HCT116 (cell line): ENCODE data around the gene DHDH. TPM values are rescaled to one million over a fixed set of nuclear protein-coding genes. Genes with fewer than 3 reads are reported as not detected.
A peak's percentile ranks its signal among the peaks of the same experiment; 100 is the strongest.

Source experiments
- ATAC-seq: fragments of 200-7000 bp; cut with Tn5 transposase; 2 replicates; pipeline ENCODE4 v1.9.1; 2020; ENCODE audit warnings: mild to moderate bottlenecking, moderate library complexity
- BruUV-seq: library from RNA; stranded (reverse); fragments of 400-500 nt; replicated peaks from 2 replicates; lab custom pipeline; 2021; lab: Mats Ljungman, UMichigan
- CTCF ChIA-PET: fragments of 300-600 bp; sonication (Branson Sonifier 250); formaldehyde crosslinking; loops from one replicate; lab custom pipeline; 2021; ENCODE audit warnings: antibody characterized with exemption; lab: Charles Lee
- POLR2A ChIA-PET: fragments of 300-600, 350-600 bp; sonication (Branson Sonifier 250); formaldehyde crosslinking; loops from one replicate; lab custom pipeline; 2021; ENCODE audit warnings: antibody characterized with exemption; lab: Charles Lee
- RAD21 ChIA-PET, 2 experiments: fragments of 300-600 bp; sonication (Branson Sonifier 250); formaldehyde crosslinking; loops; one replicate each; lab custom pipeline; 2023; ENCODE audit warnings: low total read pairs in 2 of 2; ENCODE audit not compliant: uncharacterized antibody in 2 of 2, unreplicated experiment in 2 of 2, low non-redundant PET in 1 of 2; lab: Charles Lee
- DNase-seq: peaks from one replicate; pipeline ENCODE4 v3.0.0-alpha.2; 2010; ENCODE audit warnings: low read depth, low spot score
- H2AFZ ChIP-seq: fragments of 200-600 bp; shearing (Covaris generic), sonication (generic); 2 replicates; pipeline ENCODE4 v1.6.1; 2017; ENCODE audit warnings: low read depth, mixed run types, mixed read lengths, antibody characterized with exemption, low read length; ENCODE audit not compliant: poor library complexity, severe bottlenecking
- H3K27ac ChIP-seq: 2 replicates; pipeline ENCODE4 v1.5.1; 2012; ENCODE audit warnings: low read depth, low read length
- H3K27me3 ChIP-seq: fragments of 200-600 bp; sonication (generic); 2 replicates; pipeline ENCODE4 v1.6.1; 2016; ENCODE audit warnings: mixed run types, low read length, mixed read lengths; ENCODE audit not compliant: insufficient read depth
- H3K36me3 ChIP-seq, 2 experiments: fragments of 200-500 bp in 1 of 2; fragments of 200-600 bp in 1 of 2; sonication (Bioruptor generic) in 1 of 2; sonication (generic) in 1 of 2; 2 replicates each; pipeline versions ENCODE4 v1.5.1 to v1.6.1; 2014 to 2016; ENCODE audit warnings: low read length in 2 of 2, inconsistent platforms in 1 of 2, mixed read lengths in 1 of 2, mixed run types in 1 of 2; ENCODE audit not compliant: insufficient read depth in 2 of 2, control insufficient read depth in 1 of 2
- H3K4me1 ChIP-seq, 2 experiments: fragments of 200-600 bp in 1 of 2; sonication (generic) in 1 of 2; 2 replicates each; pipeline versions ENCODE4 v1.5.1 to v1.6.1; 2012 to 2017; ENCODE audit warnings: low read length in 2 of 2, inconsistent platforms in 1 of 2, mild to moderate bottlenecking in 1 of 2, mixed read lengths in 1 of 2, mixed run types in 1 of 2, moderate library complexity in 1 of 2; ENCODE audit not compliant: insufficient read depth in 2 of 2, control insufficient read depth in 1 of 2
- H3K4me2 ChIP-seq: fragments of 200-600 bp; sonication (generic); 2 replicates; pipeline ENCODE4 v1.6.1; 2017; ENCODE audit warnings: mixed run types, low read length, mixed read lengths
- H3K4me3 ChIP-seq, 2 experiments: fragments of 200-600 bp in 1 of 2; sonication (generic) in 1 of 2; replicated peaks in 1 of 2; 2 replicates each; pipeline ENCODE4 v1.5.1; 2011 to 2016; ENCODE audit warnings: low read length in 2 of 2, control low read depth in 1 of 2, low read depth in 1 of 2, mild to moderate bottlenecking in 1 of 2, mixed read lengths in 1 of 2, mixed run types in 1 of 2
- H3K79me2 ChIP-seq: fragments of 200-600 bp; sonication (generic); 2 replicates; pipeline ENCODE4 v1.6.1; 2017; ENCODE audit warnings: mild to moderate bottlenecking, mixed run types, low read length, moderate library complexity, mixed read lengths; ENCODE audit not compliant: insufficient read depth
- H3K9ac ChIP-seq: fragments of 200-600 bp; sonication (generic); 2 replicates; pipeline ENCODE4 v1.6.1; 2016; ENCODE audit warnings: low read length, mixed read lengths
- H3K9me2 ChIP-seq: fragments of 200-600 bp; sonication (generic), shearing (Covaris generic); 2 replicates; pipeline ENCODE4 v1.6.1; 2017; ENCODE audit warnings: mixed run types, mild to moderate bottlenecking, moderate library complexity; ENCODE audit not compliant: insufficient read depth
- H3K9me3 ChIP-seq, 2 experiments: fragments of 200-500 bp in 1 of 2; fragments of 200-600 bp in 1 of 2; sonication (Bioruptor generic) in 1 of 2; sonication (generic) in 1 of 2; 2 replicates each; pipeline ENCODE4 v1.6.1; 2014 to 2017; ENCODE audit warnings: low read length in 2 of 2, mixed read lengths in 2 of 2, inconsistent platforms in 1 of 2, low read depth in 1 of 2, mild to moderate bottlenecking in 1 of 2, mixed run types in 1 of 2, moderate library complexity in 1 of 2; ENCODE audit not compliant: control insufficient read depth in 1 of 2, insufficient read depth in 1 of 2
- H4K20me1 ChIP-seq: fragments of 200-600 bp; sonication (generic), shearing (Covaris generic); 2 replicates; pipeline ENCODE4 v1.6.1; 2017; ENCODE audit warnings: mixed run types, mild to moderate bottlenecking, moderate library complexity; ENCODE audit not compliant: insufficient read depth
- ATF3 ChIP-seq: IDR thresholded peaks from 2 replicates; pipeline ENCODE4 v1.6.1; 2012
- CBX3 ChIP-seq: IDR thresholded peaks from 2 replicates; pipeline ENCODE4 v1.6.1; 2012; ENCODE audit warnings: low read depth
- CTCF ChIP-seq, 3 experiments: fragments of 200-600 bp in 1 of 3; sonication (generic) in 1 of 3; IDR thresholded peaks in 2 of 3; conservative IDR thresholded peaks in 1 of 3; 2 replicates each; pipeline ENCODE4 v1.5.1; 2012 to 2017; ENCODE audit warnings: low read depth in 2 of 3, low read length in 2 of 3, antibody characterized with exemption in 1 of 3, borderline replicate concordance in 1 of 3, control low read depth in 1 of 3, mild to moderate bottlenecking in 1 of 3, mixed read lengths in 1 of 3, mixed run types in 1 of 3, moderate library complexity in 1 of 3; ENCODE audit not compliant: insufficient read depth in 1 of 3
- EGR1 ChIP-seq: IDR thresholded peaks from 2 replicates; pipeline ENCODE4 v1.6.1; 2012; ENCODE audit warnings: low read depth
- ELF1 ChIP-seq: IDR thresholded peaks from 2 replicates; pipeline ENCODE4 v1.6.1; 2012; ENCODE audit warnings: low read depth, borderline replicate concordance
- EZH2 ChIP-seq: fragments of 200-600 bp; sonication (generic); IDR thresholded peaks from 2 replicates; pipeline ENCODE4 v1.6.1; 2017; ENCODE audit warnings: antibody characterized with exemption, mixed run types
- MAX ChIP-seq: IDR thresholded peaks from 2 replicates; pipeline ENCODE4 v1.6.1; 2012
- POLR2A ChIP-seq: IDR thresholded peaks from 2 replicates; pipeline ENCODE4 v1.7.0; 2011; ENCODE audit warnings: borderline replicate concordance; ENCODE audit not compliant: insufficient read depth, insufficient read length; ENCODE audit errors: extremely low read depth
- POLR2AphosphoS5 ChIP-seq: IDR thresholded peaks from 2 replicates; pipeline ENCODE4 v1.6.1; 2011; ENCODE audit warnings: mild to moderate bottlenecking, low read depth, low read length, moderate library complexity
- REST ChIP-seq: IDR thresholded peaks from 2 replicates; pipeline ENCODE4 v1.6.1; 2012; ENCODE audit warnings: low read depth
- SP1 ChIP-seq: IDR thresholded peaks from 2 replicates; pipeline ENCODE4 v1.6.1; 2012; ENCODE audit warnings: low read depth
- SRF ChIP-seq: IDR thresholded peaks from 2 replicates; pipeline ENCODE4 v1.6.1; 2012; ENCODE audit warnings: low read depth
- TCF7L2 ChIP-seq: IDR thresholded peaks from 2 replicates; pipeline ENCODE4 v1.7.0; 2011; ENCODE audit warnings: borderline replicate concordance, inconsistent platforms; ENCODE audit not compliant: insufficient read depth, insufficient read length; ENCODE audit errors: extremely low read depth
- ZBTB33 ChIP-seq: IDR thresholded peaks from 2 replicates; pipeline ENCODE4 v1.6.1; 2011; ENCODE audit warnings: mild to moderate bottlenecking, low read length, moderate library complexity; ENCODE audit not compliant: insufficient replicate concordance; ENCODE audit errors: extremely low read depth
- intact Hi-C: fragments of 100-400 bp; cut with micrococcal nuclease; formaldehyde crosslinking; loops from 2 replicates; pipeline ENCODE4 v1.10.0; 2022
- total RNA-seq: library from RNA; stranded (reverse); gene quantifications from one replicate; pipeline ENCODE4 v1.2.1, GENCODE V29; 2021; ENCODE audit not compliant: unreplicated experiment

The DHDH gene
- total RNA-seq, 1 experiment from 2014 or later, result 8.6 TPM

GRCh38 chr19:48961051-48961649 lies 27.7 kb downstream of the DHDH start:
- CTCF ChIA-PET, result interaction anchor here (1.2 to 1.3 kb wide), 2 partner anchors 9 to 32 kb away, joined by 3 to 8 read pairs; partner anchors contain the start of gene RUVBL2
- H4K20me1 ChIP-seq, result peaks cover 3% of the 10 kb centered on the region; the same call in 1 of the 2 replicates
- POLR2A ChIA-PET, result interaction anchor here (0.6 to 1.5 kb wide), 6 partner anchors 9 to 89 kb away, joined by 3 to 12 read pairs (median 4); partner anchors contain the start of genes DHDH, GYS1, NUCB1 and PPP1R15A
- H3K9me2 ChIP-seq, result no peaks in the 10 kb centered on the region
- peak overlapping the region; percentile 83; the same call in 1 of the 2 replicates for H3K4me2 ChIP-seq
- no peak overlapping the region for H2AFZ ChIP-seq
- H3K79me2 ChIP-seq, result peaks cover 14% of the 10 kb centered on the region
- ATAC-seq (no peak), DNase-seq (no peak)
- H3K36me3 ChIP-seq, result peaks cover 0 to 7% of the 10 kb centered on the region in 2 experiments; a peak in 1 of 4 replicates
- no peak overlapping the region for H3K9ac ChIP-seq
- intact Hi-C loops, result no loop called here
- no TSS peak for BruUV-seq
- H3K4me1 ChIP-seq, result peaks cover 35 to 51% of the 10 kb centered on the region in 2 experiments
- TF ChIP-seq ELF1 (no peak), EZH2 (no peak), POLR2A (no peak), POLR2AphosphoS5 (no peak), TCF7L2 (no peak), MAX (no peak), REST (no peak), SRF (no peak), EGR1 (no peak), CTCF (IDR thresholded peaks at IDR 0.05 in 2 of 3, conservative IDR thresholded peaks at IDR 0.05 in 1 of 3; ENCODE audit: borderline replicate concordance in 1 of 3, insufficient read depth in 1 of 3, low read depth in 2 of 3, low read length in 2 of 3) (no peak), SP1 (no peak), ATF3 (no peak), CBX3 (no peak), ZBTB33 (no peak)
- no peaks in the 10 kb centered on the region for H3K9me3 ChIP-seq
- H3K27ac ChIP-seq, result peak overlapping the region; percentile 98
- H3K4me3 ChIP-seq, result no peak overlapping the region
- RAD21 ChIA-PET, result no interaction called here
- no peaks in the 10 kb centered on the region for H3K27me3 ChIP-seq
